HG03469 (cell line): ENCODE results near the gene NUBP2.

Experiments
- ATAC-seq: cut with Tn5 transposase; IDR thresholded peaks from one replicate; pipeline ENCODE4 v1.9.1; 2021; ENCODE audit warnings: mild to moderate bottlenecking, moderate library complexity, moderate number of reproducible peaks; ENCODE audit not compliant: unreplicated experiment

NUBP2 gene

DNA sequence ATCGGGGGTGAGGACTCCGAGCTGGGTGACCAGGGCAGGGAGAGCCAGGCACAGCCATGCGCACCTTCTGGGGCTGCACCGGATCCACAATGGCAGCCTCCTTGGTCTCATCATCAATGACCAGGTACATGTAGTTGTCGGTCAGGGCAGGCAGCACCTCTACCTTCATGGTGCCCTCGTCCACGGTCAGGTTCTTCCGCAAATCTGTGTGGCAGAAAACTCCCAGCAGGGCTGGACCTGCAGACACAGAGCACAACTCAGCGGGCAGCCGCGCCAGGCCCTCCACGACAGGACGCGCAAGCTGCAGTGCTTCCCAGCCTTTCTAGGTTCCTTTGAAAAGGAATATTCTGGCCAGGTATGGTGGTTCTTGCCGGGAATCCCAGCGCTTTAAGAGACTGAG is 40.0 kb downstream of the NUBP2 start:
- no peak for ATAC-seq

- no peak for ATAC-seq
Measured at GRCh38 chr16:1823821-1824220, 41.1 kb downstream of the NUBP2 start.

GRCh38 chr16:1825381-1825863 is 42.7 kb downstream of the NUBP2 start:
- no peak for ATAC-seq

- peak; percentile 27 for ATAC-seq
Measured at GRCh38 chr16:1825864-1826690, 43.3 kb downstream of the NUBP2 start.

DNA sequence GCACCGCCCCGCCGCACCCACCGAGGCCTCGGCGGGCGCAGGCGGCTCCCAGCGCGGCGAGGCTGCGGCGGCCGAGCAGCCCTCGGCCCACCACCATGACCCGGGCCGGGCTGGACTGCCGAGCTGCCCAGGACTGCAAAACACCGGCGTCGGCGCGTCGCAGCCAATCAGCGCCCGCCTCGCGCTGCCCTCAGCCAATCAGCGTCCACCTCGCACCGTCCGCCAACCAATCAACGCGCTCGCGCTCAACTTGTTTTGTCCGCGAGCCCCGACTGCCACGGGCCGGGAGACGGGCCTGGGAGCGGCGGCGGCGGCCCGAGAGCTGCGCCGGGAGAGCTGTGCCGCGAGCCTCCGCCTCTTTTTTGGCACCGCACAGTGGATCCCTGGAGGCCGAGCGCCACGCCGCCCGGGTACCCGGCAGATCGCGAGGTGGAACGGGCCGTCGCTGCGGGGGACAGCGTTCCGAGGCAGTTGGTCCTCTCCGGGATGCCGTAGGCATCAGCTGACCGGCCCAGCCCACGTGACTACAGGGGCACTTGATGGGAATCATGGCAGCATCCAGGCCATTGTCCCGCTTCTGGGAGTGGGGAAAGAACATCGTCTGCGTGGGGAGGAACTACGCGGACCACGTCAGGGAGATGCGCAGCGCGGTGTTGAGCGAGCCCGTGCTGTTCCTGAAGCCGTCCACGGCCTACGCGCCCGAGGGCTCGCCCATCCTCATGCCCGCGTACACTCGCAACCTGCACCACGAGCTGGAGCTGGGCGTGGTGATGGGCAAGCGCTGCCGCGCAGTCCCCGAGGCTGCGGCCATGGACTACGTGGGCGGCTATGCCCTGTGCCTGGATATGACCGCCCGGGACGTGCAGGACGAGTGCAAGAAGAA is 44.2 kb downstream of the NUBP2 start, which contains the start of the genes FAHD1 and HAGH:
Gene FAHD1, plus strand, starts transcription at position 516 of the 883 bp plus-strand sequence. Its CDS starts 33 bp downstream, at position 549.
Gene HAGH, minus strand, starts transcription at position 135 of the 883 bp plus-strand sequence. Its CDS starts 38 bp downstream, at position 97.
- ATAC-seq: peak; percentile 58

DNA sequence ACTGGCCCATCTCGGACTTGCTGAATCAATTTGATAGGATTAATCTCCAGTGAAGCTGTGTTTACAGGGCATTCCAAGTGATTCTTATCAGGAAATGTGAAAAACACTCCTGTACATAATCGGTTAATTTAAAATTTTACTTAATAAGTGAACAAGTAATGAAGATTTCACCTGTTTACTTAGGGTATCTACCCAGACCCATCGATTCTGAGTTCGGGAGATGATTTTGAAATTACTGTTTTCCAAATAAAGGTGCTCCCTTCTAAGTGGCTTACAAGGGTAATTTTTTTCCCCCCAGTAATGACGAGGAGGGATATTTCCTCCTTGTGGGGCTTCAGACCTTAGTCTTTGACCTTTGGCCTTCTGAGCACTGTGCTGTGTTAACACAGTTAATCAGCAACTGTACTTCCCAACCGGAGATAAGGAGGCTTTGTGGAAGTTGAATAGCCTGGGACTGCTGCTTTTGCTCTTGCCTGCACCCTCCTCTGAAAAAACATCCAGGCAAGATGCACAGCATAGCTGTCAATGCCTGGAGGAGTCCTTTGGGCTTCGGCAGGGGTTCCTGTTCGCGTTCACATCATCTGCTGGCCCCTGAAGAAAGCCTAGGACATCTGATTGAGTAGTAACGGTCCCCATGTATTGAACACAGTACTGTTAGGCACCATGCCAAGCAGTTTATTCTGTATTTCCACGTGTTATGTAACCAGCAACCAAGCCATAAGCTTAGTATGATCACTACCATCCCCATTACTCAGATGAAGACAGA is 46.1 kb downstream of the NUBP2 start:
- no peak for ATAC-seq

DNA sequence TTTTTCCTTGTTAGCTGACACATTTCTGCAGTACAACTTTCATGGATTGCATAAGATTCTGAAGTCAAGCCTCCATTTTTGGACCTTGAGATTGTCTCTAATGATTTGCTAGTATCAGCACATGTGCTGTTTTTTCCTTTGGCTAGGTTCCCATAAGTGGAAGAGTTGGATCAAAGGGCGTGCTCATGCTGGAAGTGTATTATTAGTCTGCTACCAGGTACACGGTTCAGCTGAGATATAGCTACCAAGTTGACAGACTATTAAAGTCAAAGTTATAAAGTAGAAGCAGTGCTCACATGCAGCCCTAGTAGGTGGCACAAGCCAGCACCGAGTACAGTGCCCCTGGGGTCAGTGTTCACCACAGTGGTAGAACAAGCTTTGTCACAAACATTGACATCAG is 47.5 kb downstream of the NUBP2 start:
- ATAC-seq: no peak

DNA sequence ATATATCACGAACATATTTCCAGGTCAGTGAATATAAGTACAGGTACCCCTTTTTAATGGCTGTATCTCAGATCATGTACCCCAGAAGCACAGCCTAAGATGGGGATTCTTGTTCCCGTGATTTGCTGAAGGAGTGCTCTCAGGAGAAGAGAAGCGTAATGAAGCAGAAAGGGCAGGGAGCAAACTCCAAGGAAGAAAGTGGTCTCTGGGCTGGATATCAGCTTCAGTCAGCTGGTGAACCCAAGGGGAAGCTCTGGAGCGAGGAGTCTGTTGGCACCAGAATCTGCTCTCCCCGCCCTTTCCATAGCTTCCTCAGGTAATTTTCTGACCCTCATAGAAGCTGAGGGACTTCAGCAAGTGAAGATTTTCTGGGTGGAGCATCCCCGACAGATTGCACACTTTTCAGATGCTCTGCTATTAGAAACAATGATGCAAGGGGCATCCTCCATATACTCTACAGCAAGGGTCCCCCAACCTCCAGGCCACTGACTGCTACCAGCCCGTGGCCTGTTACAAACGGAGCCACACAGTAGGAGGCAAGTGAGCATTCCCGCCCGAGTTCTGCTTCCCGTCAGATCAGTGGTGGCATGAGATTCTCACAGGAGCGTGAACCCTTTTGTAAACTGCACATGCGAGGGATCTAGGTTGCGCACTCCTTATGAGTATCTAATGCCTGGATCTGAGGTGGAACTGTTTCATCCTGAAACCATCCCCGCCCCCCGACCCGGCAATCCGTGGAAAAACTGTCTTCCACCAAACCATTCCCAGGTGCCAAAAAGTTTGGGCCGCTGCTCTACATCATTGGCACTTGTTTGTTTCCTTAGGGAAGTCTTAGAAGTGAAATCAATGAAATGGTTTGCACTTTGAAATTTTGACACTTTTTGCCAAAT is 48.7 kb downstream of the NUBP2 start:
- ATAC-seq: no peak

- ATAC-seq: no peak
Measured at GRCh38 chr16:1832838-1833454, 50.2 kb downstream of the NUBP2 start.

- ATAC-seq: no peak
Measured at GRCh38 chr16:1834096-1834495, 51.3 kb downstream of the NUBP2 start.
